Fibroblast of peridontal ligament (primary cell): ENCODE measurements around the gene TWNK.

Experiments used
- DNase-seq: peaks from one replicate; pipeline ENCODE4 v3.0.0-alpha.2; 2010; ENCODE audit errors: extremely low read depth

Gene TWNK

GRCh38 chr10:101011517-101012423, 24.4 kb downstream of the TWNK start:
- no peak for DNase-seq

DNA sequence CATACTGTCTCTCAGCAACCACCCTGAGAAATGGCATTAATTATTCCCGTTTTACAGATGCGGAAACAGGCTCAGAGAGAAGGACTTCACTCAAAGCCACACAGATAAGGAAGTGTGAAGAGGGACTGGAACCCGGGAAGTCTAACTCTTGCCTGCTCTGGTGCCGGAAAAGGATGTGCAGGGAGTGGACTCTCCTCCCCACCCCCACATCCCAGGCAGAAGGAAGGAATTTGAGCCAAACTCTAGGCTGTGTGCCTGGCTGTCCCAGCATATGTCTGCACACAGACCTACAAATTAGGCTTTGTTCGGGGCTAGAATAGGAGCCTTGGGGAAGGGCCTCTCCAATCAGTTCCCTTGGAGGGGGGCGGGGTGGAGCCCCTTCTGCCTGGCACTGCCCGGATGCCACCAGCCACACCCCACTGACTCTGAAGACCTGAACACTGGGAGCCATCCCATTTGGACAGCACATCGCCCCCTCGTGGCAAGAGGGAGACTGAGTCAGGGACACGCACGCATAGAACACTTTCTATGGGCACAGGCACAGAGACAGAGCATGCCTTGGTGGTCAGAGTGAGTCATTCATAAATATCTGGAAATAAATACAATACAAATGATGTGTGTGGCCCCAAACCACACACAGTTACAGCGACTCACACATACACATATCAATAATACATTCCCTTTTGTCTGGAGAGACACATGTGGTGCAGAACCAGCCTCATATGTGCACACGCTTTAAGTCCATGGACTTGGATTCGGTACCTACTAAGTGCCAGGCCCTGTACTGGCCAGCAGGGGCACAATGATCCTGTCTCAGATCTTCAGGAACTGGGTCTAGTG, 25.4 kb downstream of the TWNK start:
- DNase-seq, result peak; percentile 91

- DNase-seq, result no peak
Observed at GRCh38 chr10:101013365-101013825, 26.1 kb downstream of the TWNK start.

- DNase-seq, result peak; percentile 70
Observed at GRCh38 chr10:101014230-101014884, 27.0 kb downstream of the TWNK start.

DNA sequence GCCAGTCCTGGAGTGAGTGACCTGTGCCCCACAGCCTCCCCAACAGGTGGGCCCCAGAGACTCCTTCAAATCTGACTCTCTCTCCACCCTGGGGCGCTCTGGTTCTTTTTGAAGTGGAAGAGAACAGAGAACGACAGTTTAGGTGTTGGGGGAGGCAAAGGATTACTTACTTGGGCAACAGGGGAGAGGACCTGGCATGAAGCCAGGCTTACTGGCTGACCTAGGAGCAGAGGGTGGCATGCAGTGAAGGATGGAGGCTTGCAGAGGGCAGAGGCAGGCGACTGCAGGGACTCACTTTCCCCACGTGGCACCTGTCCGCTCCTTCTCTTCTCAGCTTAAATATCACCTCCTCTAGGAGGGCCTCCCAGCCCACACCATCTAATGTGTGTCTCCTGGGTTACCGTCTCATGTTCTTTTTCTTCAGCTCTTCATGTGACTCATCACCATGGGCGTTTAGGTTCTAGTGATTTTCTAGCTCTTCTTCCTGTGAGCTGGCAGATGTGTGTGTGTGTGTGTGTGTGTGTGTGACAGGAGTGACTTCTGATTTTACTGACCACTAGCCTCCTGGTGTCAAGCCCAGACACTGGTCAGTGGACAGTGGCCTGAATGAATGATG, 27.7 kb downstream of the TWNK start:
- peak; percentile 90 for DNase-seq

GRCh38 chr10:101015582-101015973, 28.2 kb downstream of the TWNK start:
- no peak for DNase-seq

GRCh38 chr10:101016814-101017213, 29.5 kb downstream of the TWNK start:
- no peak for DNase-seq

DNA sequence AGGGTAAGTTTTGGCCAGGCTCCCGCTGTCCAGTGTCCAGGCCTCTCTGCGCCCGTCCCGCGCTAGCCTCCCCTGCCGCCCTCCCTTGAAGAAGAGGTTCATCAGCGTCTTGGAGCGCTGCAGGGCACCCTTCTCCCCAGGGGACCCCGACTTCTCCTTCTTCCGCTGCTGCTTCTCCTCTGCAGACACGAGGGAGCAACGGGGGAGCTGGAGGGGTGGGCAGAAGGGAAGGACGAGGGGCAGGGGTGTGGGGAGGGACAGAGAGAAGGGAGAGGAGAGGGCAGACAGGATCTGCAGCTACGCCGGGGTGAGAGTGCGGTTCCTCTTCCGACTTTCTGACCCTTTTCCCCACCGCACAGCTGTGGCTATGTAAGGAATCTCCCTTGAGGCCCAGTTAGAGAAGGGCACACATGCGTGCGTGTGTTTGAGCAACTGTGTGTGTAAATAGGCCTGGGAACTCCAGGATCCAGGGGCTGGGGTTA, 30.8 kb downstream of the TWNK start:
- DNase-seq, result peak; percentile 48

- peak; percentile 74 for DNase-seq
Observed at GRCh38 chr10:101018600-101019439, 31.5 kb downstream of the TWNK start.

DNA sequence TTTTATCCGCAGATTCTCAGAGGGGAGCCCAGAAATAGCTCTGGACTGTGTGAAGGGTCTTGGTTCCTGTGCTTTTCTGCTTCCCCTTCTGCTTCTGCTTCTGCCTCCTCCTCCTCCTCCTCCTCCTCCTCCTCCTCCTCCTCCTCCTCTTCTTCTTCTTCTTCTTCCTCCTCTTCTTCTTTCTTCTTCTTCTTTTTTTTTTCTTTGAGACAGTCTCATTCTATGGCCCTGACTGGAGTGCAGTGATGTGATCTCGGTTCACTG, 32.0 kb downstream of the TWNK start:
- DNase-seq, result no peak

DNA sequence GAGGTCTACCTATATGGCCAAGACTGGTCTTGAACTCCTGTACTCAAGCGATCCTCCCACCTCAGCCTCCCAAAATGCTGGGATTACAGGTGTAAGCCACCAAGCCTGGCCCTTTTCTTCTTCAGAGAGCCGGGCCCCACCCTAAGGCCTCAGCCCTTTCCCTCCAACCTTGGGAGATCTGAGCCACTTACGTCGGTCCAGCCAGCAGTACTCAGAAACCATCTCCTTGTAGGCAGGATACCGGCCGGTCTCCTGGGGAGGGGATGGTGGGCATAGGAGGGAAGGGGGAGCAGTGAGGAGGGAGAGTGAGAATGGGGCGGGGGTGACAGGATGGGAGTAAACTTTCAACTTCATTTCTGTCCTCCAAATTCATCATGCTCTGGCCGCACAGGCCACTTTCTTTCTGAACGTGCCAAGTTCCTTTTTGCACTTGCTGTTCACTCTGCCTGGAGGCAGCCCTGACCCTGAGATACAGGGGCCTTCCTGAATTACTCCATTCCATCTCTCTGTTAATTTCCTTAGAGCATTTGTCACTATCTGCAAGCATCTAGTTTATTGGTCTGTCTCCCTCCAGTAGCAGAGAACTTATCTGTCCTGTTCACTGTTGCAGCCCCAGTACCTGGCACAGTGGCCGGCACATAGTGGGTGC, 33.2 kb downstream of the TWNK start:
- no peak for DNase-seq

GRCh38 chr10:101021239-101021638, 33.9 kb downstream of the TWNK start:
- no peak for DNase-seq

GRCh38 chr10:101021692-101022251, 34.4 kb downstream of the TWNK start:
- no peak for DNase-seq

DNA sequence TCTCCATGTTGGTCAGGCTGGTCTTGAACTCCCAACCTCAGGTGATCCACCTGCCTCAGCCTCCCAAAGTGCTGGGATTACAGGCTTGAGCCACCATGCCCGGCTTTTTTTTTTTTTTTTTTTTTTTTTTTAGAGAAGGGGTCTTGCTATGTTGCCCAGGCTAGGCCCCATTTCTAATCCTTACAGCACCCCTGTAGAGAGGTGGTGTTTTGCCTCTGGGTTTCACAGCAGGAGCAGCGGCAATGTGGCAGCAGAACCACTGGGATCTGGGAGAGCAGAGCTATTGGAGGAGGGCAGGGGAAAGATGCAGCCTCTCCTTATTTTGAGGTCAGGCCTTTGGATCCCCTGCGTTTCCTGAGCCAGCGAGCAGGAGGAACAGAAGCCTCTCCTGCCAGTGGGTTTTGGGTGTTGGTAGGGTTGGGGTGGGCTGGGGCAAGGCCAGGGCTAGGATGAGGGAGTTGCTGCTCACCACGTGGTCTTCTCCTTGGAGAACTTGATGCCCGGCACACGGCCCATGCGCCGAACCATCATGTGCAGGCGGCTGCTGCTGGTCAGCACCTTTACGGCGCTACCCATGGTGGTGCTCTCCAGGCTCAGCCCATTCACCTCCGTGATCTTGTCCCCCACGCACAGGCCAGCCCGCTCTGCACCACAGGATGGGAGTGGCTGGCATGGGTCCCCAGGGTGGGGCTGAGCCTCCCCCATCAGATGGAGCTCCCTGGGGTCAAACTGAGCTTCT, 35.8 kb downstream of the TWNK start:
- no peak for DNase-seq

DNA sequence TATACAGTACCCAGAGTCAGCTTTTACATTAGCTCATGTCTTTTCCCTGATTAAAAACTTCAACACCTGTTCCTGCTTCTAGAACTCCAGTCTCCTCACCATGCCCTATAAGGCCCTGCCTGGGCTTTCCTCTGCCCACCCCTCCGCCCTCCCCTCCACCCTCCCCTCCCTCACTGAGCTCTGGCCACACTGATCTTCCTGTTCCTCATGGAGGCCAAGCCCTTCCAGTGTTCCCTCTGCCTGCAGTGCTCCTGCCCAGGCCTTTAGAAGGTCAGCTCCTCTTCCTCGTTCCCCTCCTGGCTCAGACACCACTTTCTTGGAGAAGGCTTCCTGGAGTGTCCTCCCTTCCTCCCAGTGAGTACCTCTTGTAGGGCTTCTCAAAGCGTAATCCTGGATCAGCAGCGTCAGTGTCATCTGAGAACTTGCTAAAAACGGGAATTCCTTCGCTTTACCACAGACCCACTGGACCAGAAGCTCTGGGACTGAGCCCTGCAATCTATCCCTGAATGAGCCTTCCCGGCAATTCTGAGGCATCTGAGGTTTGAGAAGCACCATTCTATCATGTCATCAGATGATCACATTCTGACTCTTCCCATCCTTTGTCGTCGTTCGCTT, 39.9 kb downstream of the TWNK start:
- DNase-seq, result no peak

- no peak for DNase-seq
Observed at GRCh38 chr10:101028446-101029337, 41.3 kb downstream of the TWNK start.

- no peak for DNase-seq
Observed at GRCh38 chr10:101029520-101030295, 42.4 kb downstream of the TWNK start.
